Sigmoid colon (tissue), 7 donors: ENCODE results near the gene KIF6. TPM values are rescaled to one million over a fixed set of nuclear protein-coding genes. Genes with fewer than 3 reads are reported as not detected.

Experiments
- DNase-seq: peaks from one replicate; pipeline ENCODE4 v3.0.0-alpha.2; 2019
- H3K27ac ChIP-seq, 4 donors: fragments of 200-600 bp; sonication (generic); one replicate each; pipeline ENCODE4 v1.5.1; 2016 to 2019; ENCODE audit warnings: mild to moderate bottlenecking in 1 of 4
- H3K27me3 ChIP-seq, 3 donors: fragments of 200-600 bp; sonication (generic); one replicate each; pipeline ENCODE4 v1.5.1; 2019; ENCODE audit warnings: mild to moderate bottlenecking in 1 of 3
- H3K36me3 ChIP-seq, 4 donors: fragments of 200-600 bp; sonication (generic); one replicate each; pipeline ENCODE4 v1.5.1; 2016 to 2019
- H3K4me1 ChIP-seq, 4 donors: fragments of 200-600 bp; sonication (generic); one replicate each; pipeline ENCODE4 v1.5.1; 2017 to 2019
- H3K4me3 ChIP-seq, 4 donors: fragments of 200-600 bp; sonication (generic); one replicate each; pipeline ENCODE4 v1.5.1; 2017 to 2019; ENCODE audit warnings: mild to moderate bottlenecking in 2 of 4, moderate library complexity in 1 of 4
- H3K9me3 ChIP-seq, 4 donors: fragments of 200-600 bp in 3 of 4; sonication (generic) in 3 of 4; one replicate each; pipeline versions ENCODE4 v1.5.1 to v1.6.1; 2013 to 2019
- EP300 ChIP-seq, 4 donors: sonication (generic); formaldehyde crosslinking; IDR thresholded peaks; one replicate each; pipeline ENCODE4 v1.6.1; 2017; ENCODE audit warnings: antibody characterized with exemption in 4 of 4
- POLR2A ChIP-seq, 2 donors: fragments of 450-650 bp; IDR thresholded peaks; one replicate each; pipeline ENCODE4 v1.6.1; 2016; ENCODE audit warnings: antibody characterized with exemption in 2 of 2, mild to moderate bottlenecking in 2 of 2, moderate library complexity in 2 of 2
- POLR2AphosphoS5 ChIP-seq, 4 donors: sonication (generic); formaldehyde crosslinking; IDR thresholded peaks; one replicate each; pipeline ENCODE4 v1.6.1; 2017; ENCODE audit warnings: antibody characterized with exemption in 4 of 4
- WGBS, 2 donors: extraction: QIAGEN DNeasy Blood & Tissue Kit; methylation state at CpG; one replicate each; pipeline ENCODE4 v1.1.7; 2013; 5-methylcytosine and 5-hydroxymethylcytosine counted together
- intact Hi-C: fragments of 100-400 bp; cut with DNase I; formaldehyde crosslinking; loops from one replicate; pipeline ENCODE4 v1.15.1; 2023
- polyA plus RNA-seq, 3 donors: library from polyadenylated mRNA; stranded (reverse); fragments of 200-250 nt; gene quantifications; one replicate each; pipeline ENCODE4 v1.2.3, GENCODE V29; 2013
- total RNA-seq, 4 donors: library from RNA; depleted of rRNA; stranded (reverse); fragments of >200 nt; gene quantifications; one replicate each; pipeline ENCODE4 v1.1.0, GENCODE V29; 2016
- TF ChIP-seq, protein P1 (sequence below), 4 experiments: fragments of 450-650 bp in 3 of 4; fragments of 200-600 bp in 1 of 4; IDR thresholded peaks; one replicate each; pipeline ENCODE4 v1.5.1; 2016 to 2019; ENCODE audit warnings: antibody characterized with exemption in 4 of 4, mild to moderate bottlenecking in 3 of 4, moderate library complexity in 2 of 4
- donor health status: healthy with polysubstance abuse.
- donor health status: Bipolar disorder and iron deficiency.
- donor health status: healthy.

Gene KIF6
- total and polyA plus RNA-seq, 7 donors, result under 0.01 to 0.99 (median 0.36) TPM; not detected in 2

DNA sequence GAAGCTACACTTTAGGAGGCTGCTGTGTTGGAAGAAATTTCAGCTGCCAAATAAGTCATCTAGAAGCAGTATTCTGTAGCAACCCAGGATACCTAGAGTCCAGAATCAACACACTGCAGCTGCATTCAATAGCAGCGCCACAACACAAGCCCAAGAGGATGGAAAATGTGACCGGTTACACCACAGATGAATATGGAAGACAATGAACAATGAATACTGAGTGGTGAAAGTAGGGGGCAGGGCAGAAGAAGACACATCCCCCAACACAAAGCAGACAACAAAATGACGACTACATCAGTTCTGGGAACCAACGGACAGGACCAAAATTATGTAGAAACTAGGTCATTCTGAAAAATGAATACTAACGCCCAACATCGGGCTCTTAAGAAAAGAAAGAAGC, 38.2 kb downstream of the KIF6 start:
- Histone ChIP-seq H3K9me3 (no peaks in the 10 kb centered on the region), H3K4me3 (no peak overlapping the region), H3K4me1 (no peaks in the 10 kb centered on the region), H3K27ac (no peak overlapping the region), H3K27me3 (no peaks in the 10 kb centered on the region), H3K36me3 (no peaks in the 10 kb centered on the region)
- WGBS, 2 donors, result 91 to 93% methylated on average over 6 of the region's 6 CpGs
- intact Hi-C loops, result no loop called here
- TF ChIP-seq EP300 (IDR thresholded peaks at IDR 0.05), result no peak
- TF ChIP-seq, protein P1, sequence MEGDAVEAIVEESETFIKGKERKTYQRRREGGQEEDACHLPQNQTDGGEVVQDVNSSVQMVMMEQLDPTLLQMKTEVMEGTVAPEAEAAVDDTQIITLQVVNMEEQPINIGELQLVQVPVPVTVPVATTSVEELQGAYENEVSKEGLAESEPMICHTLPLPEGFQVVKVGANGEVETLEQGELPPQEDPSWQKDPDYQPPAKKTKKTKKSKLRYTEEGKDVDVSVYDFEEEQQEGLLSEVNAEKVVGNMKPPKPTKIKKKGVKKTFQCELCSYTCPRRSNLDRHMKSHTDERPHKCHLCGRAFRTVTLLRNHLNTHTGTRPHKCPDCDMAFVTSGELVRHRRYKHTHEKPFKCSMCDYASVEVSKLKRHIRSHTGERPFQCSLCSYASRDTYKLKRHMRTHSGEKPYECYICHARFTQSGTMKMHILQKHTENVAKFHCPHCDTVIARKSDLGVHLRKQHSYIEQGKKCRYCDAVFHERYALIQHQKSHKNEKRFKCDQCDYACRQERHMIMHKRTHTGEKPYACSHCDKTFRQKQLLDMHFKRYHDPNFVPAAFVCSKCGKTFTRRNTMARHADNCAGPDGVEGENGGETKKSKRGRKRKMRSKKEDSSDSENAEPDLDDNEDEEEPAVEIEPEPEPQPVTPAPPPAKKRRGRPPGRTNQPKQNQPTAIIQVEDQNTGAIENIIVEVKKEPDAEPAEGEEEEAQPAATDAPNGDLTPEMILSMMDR (IDR thresholded peaks at IDR 0.05), result no peak
- TF ChIP-seq POLR2A (IDR thresholded peaks at IDR 0.05), result no peak
- TF ChIP-seq POLR2AphosphoS5 (IDR thresholded peaks at IDR 0.05), result no peak
- no peak for DNase-seq

DNA sequence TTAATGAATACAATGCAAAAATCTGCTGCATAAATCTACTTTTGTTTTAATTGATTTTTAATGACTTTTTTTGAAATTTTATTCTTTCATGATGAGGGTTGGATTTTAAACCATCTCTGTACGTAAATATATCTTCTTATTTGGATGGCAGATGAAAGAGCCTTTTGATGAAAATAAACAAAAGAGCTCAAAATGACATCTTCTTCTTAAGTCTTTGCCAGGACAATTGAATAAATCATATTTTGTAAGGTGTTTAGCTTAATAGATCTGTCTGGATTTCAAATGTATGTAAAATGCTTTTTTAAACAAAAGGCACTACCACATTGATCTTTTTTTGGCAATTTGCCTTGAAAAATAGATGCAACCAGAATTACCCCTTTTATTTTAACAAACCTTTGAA, 39.3 kb downstream of the KIF6 start:
- no peak overlapping the region for H3K4me3 ChIP-seq
- H3K36me3 ChIP-seq, result no peaks in the 10 kb centered on the region
- no peak overlapping the region for H3K27ac ChIP-seq
- H3K4me1 ChIP-seq, result no peaks in the 10 kb centered on the region
- no peaks in the 10 kb centered on the region for H3K27me3 ChIP-seq
- no peak for DNase-seq
- TF ChIP-seq POLR2AphosphoS5 (IDR thresholded peaks at IDR 0.05), result no peak
- no peak for TF ChIP-seq POLR2A (IDR thresholded peaks at IDR 0.05)
- TF ChIP-seq EP300 (IDR thresholded peaks at IDR 0.05), result no peak
- TF ChIP-seq, protein P1 (IDR thresholded peaks at IDR 0.05), result no peak
- WGBS, 2 donors, result 86 to 88% methylated on average over 1 of the region's 1 CpG
- intact Hi-C loops, result no loop called here
- no peaks in the 10 kb centered on the region for H3K9me3 ChIP-seq

DNA sequence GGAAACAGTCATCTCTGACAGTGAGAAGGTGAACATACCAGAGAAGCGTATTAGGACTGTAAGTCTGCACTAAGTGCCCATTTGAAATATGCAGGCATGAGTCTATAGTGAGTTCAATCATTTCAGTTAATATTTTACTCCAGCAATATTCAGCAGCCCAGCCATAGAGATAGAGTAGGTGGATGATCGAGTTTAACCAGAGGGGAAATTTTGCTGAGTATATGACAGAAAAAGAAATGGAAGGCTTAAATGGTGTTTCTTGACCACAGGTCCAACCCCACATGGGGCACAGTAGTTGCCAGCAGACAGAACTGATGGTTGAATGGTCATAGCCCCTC, 39.8 kb downstream of the KIF6 start:
- intact Hi-C loops, result no loop called here
- Histone ChIP-seq H3K27ac (no peak overlapping the region), H3K4me1 (no peaks in the 10 kb centered on the region), H3K4me3 (no peak overlapping the region), H3K27me3 (no peaks in the 10 kb centered on the region), H3K9me3 (no peaks in the 10 kb centered on the region), H3K36me3 (no peaks in the 10 kb centered on the region)
- no peak for DNase-seq
- 57 to 79% methylated on average over 2 of the region's 2 CpGs for WGBS, 2 donors
- TF ChIP-seq POLR2AphosphoS5 (IDR thresholded peaks at IDR 0.05), result no peak
- TF ChIP-seq, protein P1 (IDR thresholded peaks at IDR 0.05), result no peak
- no peak for TF ChIP-seq EP300 (IDR thresholded peaks at IDR 0.05)
- TF ChIP-seq POLR2A (IDR thresholded peaks at IDR 0.05), result no peak

DNA sequence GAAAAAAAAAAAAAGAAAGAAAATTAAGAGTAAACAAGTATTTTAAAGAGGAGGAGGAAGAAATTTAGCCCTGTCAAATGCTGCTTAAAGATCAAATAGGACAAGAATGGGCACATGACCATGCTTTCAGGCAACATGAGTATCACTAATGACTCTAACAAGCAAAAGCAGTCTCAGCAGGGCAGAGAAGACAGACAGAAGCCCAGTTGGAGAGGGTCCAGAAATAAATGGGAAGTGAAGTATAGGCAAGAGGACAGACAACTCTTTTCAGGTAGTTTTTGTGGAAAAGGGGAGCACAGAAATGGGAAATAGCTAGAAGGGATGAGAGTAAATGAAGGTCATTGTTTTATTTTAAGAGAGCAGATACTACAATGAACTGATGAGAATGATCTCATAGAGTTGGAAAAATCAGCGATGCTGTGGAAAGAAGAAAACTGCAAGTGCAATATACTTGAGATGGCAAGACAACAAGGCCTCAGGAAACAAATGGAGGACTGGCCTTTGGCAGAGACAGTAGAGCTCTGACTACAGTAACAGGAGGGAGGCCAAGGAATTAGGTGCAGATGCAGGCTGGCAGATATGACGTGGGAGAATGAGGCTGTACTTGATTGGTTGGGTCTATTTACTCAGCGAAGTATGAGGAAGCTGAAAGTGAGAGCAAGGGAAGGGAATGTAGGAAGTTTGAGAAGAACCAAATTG, 40.3 kb downstream of the KIF6 start:
- no peaks in the 10 kb centered on the region for H3K4me1 ChIP-seq
- no peak overlapping the region for H3K4me3 ChIP-seq
- intact Hi-C loops, result no loop called here
- H3K27ac ChIP-seq, result no peak overlapping the region
- no peaks in the 10 kb centered on the region for H3K36me3 ChIP-seq
- DNase-seq, result no peak
- no peaks in the 10 kb centered on the region for H3K27me3 ChIP-seq
- H3K9me3 ChIP-seq, result no peaks in the 10 kb centered on the region
- TF ChIP-seq, protein P1 (IDR thresholded peaks at IDR 0.05), result no peak
- TF ChIP-seq POLR2AphosphoS5 (IDR thresholded peaks at IDR 0.05), result no peak
- no peak for TF ChIP-seq EP300 (IDR thresholded peaks at IDR 0.05)
- TF ChIP-seq POLR2A (IDR thresholded peaks at IDR 0.05), result no peak
- WGBS, 2 donors, result 62 to 72% methylated on average over 3 of the region's 3 CpGs

DNA sequence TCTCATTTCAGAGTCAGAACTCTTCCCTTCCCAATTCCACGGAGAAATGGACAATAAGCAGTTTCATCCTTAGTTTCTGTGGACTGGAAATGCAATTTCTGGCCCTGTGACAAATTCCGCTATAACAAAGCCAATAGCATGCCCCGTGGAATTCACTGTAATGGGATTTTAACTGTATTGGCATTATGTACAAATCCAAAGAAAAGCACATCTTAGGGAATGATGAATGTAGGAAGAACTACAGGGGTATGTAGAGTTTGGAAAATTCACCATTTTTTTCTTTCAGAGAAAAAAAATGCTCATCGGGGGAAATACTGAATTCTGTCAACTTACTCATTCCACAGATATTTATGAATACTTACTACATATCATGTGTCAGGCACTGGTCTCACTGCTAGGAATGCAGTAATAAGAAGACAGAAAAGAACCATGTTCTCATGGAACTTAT, 43.5 kb downstream of the KIF6 start:
- H3K27me3 ChIP-seq, result no peaks in the 10 kb centered on the region
- no peaks in the 10 kb centered on the region for H3K4me1 ChIP-seq
- 63% methylated on average over 4 of the region's 4 CpGs for WGBS, 2 donors
- no peaks in the 10 kb centered on the region for H3K36me3 ChIP-seq
- DNase-seq, result no peak
- H3K9me3 ChIP-seq, result no peaks in the 10 kb centered on the region
- intact Hi-C loops, result no loop called here
- TF ChIP-seq EP300 (IDR thresholded peaks at IDR 0.05), result no peak
- no peak for TF ChIP-seq POLR2AphosphoS5 (IDR thresholded peaks at IDR 0.05)
- TF ChIP-seq POLR2A (IDR thresholded peaks at IDR 0.05), result no peak
- TF ChIP-seq, protein P1 (IDR thresholded peaks at IDR 0.05), result no peak
- no peak overlapping the region for H3K27ac ChIP-seq
- no peak overlapping the region for H3K4me3 ChIP-seq
